K562 (cell line): Measurements from ENCODE around the gene KLHDC7B. TPM values are rescaled to one million over a fixed set of nuclear protein-coding genes. Genes with fewer than 3 reads are reported as not detected.

ENCODE experiments used
- ATAC-seq: fragments of 200-7000 bp; cut with Tn5 transposase; 3 replicates; pipeline ENCODE4 v1.9.1; 2020; ENCODE audit warnings: moderate library complexity
- BruUV-seq: library from RNA; stranded (reverse); fragments of 400-500 nt; replicated peaks from 2 replicates; lab custom pipeline; 2021; lab: Mats Ljungman, UMichigan
- CTCF ChIA-PET: fragments of 300-600 bp; formaldehyde crosslinking; extraction: SDS; loops from one replicate; lab custom pipeline; 2021; ENCODE audit warnings: low intra/inter-chr PET ratio; lab: Yijun Ruan, JAX
- POLR2A ChIA-PET: fragments of 300-600, 350-650 bp; sonication (Branson Sonifier 250); formaldehyde crosslinking; extraction: SDS; loops from one replicate; lab custom pipeline; 2021; ENCODE audit warnings: antibody characterized with exemption, inconsistent platforms; lab: Yijun Ruan, JAX
- DNase-seq, 4 experiments: peaks; one replicate each; pipeline versions ENCODE4 v3.0.0 to v3.0.0-alpha.2; 2011 to 2018; ENCODE audit warnings: low spot score in 3 of 4, mixed read lengths in 3 of 4; ENCODE audit errors: extremely low read depth in 1 of 4
- FAIRE-seq: peaks from 2 replicates; lab custom pipeline; 2011; peaks lifted over from hg19 to GRCh38; lab: Jason Lieb, UNC
- H2AFZ ChIP-seq: 2 replicates; pipeline ENCODE4 v1.6.0; 2011; ENCODE audit warnings: low read depth, low read length, control low read depth, inconsistent platforms
- H3K27ac ChIP-seq: fragments of 200-600 bp; 3 replicates; pipeline ENCODE4 v1.8.0; 2011; ENCODE audit warnings: low read depth, mild to moderate bottlenecking, control low read depth, inconsistent platforms, low read length, moderate library complexity, mixed read lengths; ENCODE audit errors: extremely low read depth
- H3K27me3 ChIP-seq, 2 experiments: fragments of 300-600 bp in 1 of 2; 2 replicates in 1 of 2; 3 replicates in 1 of 2; pipeline versions ENCODE4 v1.6.0 to v1.8.0; 2011; ENCODE audit warnings: inconsistent platforms in 2 of 2, low read length in 2 of 2, mild to moderate bottlenecking in 1 of 2, mixed read lengths in 1 of 2, moderate library complexity in 1 of 2; ENCODE audit not compliant: control insufficient read depth in 2 of 2, insufficient read depth in 2 of 2
- H3K36me3 ChIP-seq: fragments of 300-600 bp; 3 replicates; pipeline ENCODE4 v1.8.0; 2011; ENCODE audit warnings: mild to moderate bottlenecking, low read length, inconsistent platforms; ENCODE audit not compliant: control insufficient read depth, insufficient read depth
- H3K4me1 ChIP-seq, 2 experiments: fragments of 200-600 bp in 1 of 2; replicated peaks in 1 of 2; 2 replicates in 1 of 2; 3 replicates in 1 of 2; pipeline versions ENCODE4 v1.5.1 to v1.8.0; 2011; ENCODE audit warnings: inconsistent platforms in 2 of 2, low read length in 2 of 2, mild to moderate bottlenecking in 1 of 2, mixed read lengths in 1 of 2, moderate library complexity in 1 of 2; ENCODE audit not compliant: control insufficient read depth in 2 of 2, insufficient read depth in 2 of 2
- H3K4me2 ChIP-seq: 2 replicates; pipeline ENCODE4 v1.6.1; 2011; ENCODE audit warnings: low read length, control low read depth, inconsistent platforms, mixed read lengths; ENCODE audit not compliant: insufficient read depth
- H3K4me3 ChIP-seq: fragments of 200-600 bp; sonication (generic), shearing (Covaris generic); 2 replicates; pipeline ENCODE4 v1.5.1; 2016; ENCODE audit warnings: control low read depth, inconsistent platforms
- H3K79me2 ChIP-seq: fragments of 200-600 bp; 3 replicates; pipeline ENCODE4 v1.8.0; 2011; ENCODE audit warnings: low read length, inconsistent platforms; ENCODE audit not compliant: control insufficient read depth, insufficient read depth
- H3K9ac ChIP-seq, 2 experiments: 2 replicates each; pipeline versions ENCODE4 v1.6.0 to v1.6.1; 2011; ENCODE audit warnings: low read depth in 2 of 2, low read length in 2 of 2, control low read depth in 1 of 2, inconsistent platforms in 1 of 2, mild to moderate bottlenecking in 1 of 2, mixed read lengths in 1 of 2; ENCODE audit not compliant: insufficient read depth in 1 of 2
- H3K9me1 ChIP-seq: one replicate; pipeline ENCODE4 v1.6.0; 2011; ENCODE audit warnings: inconsistent platforms, mild to moderate bottlenecking, low read length, moderate library complexity; ENCODE audit not compliant: control insufficient read depth, insufficient read depth
- H3K9me3 ChIP-seq: replicated peaks from 2 replicates; pipeline ENCODE4 v1.5.1; 2011; ENCODE audit warnings: low read depth, low read length, inconsistent platforms; ENCODE audit not compliant: control insufficient read depth, insufficient read depth
- H4K20me1 ChIP-seq: replicated peaks from 2 replicates; pipeline ENCODE4 v1.6.1; 2011; ENCODE audit warnings: low read length, inconsistent platforms, mixed read lengths; ENCODE audit not compliant: control insufficient read depth, insufficient read depth
- EGR1 ChIP-seq: fragments of 450-650 bp; conservative IDR thresholded peaks from 2 replicates; pipeline ENCODE4 v1.6.1; 2017; ENCODE audit warnings: mild to moderate bottlenecking
- ETV6 ChIP-seq, 3 experiments: fragments of 150-350 bp in 1 of 3; sonication (generic) in 1 of 3; formaldehyde crosslinking in 1 of 3; IDR thresholded peaks; 2 replicates each; pipeline versions ENCODE4 v1.6.1 to v1.8.0; 2014 to 2022; ENCODE audit warnings: borderline replicate concordance in 2 of 3, low read depth in 2 of 3, antibody characterized with exemption in 1 of 3, low read length in 1 of 3, mild to moderate bottlenecking in 1 of 3, missing genetic modification reagents in 1 of 3
- FOXM1 ChIP-seq, 2 experiments: fragments of 450-650 bp in 1 of 2; sonication (generic) in 1 of 2; formaldehyde crosslinking in 1 of 2; IDR thresholded peaks; 2 replicates each; pipeline versions ENCODE4 v1.6.1 to v1.9.0; 2017 to 2022; ENCODE audit warnings: low read depth in 2 of 2, mild to moderate bottlenecking in 2 of 2, missing genetic modification reagents in 1 of 2, moderate library complexity in 1 of 2
- MAFF ChIP-seq: IDR thresholded peaks from 2 replicates; pipeline ENCODE4 v1.6.1; 2012; ENCODE audit warnings: low read length, improper control_type of control experiment
- RBFOX2 ChIP-seq: fragments of 200-400 bp; formaldehyde crosslinking; IDR thresholded peaks from 2 replicates; pipeline ENCODE4 v1.6.1; 2017; ENCODE audit warnings: low read depth, mild to moderate bottlenecking, low read length, moderate library complexity
- STAT5A ChIP-seq: IDR thresholded peaks from 2 replicates; pipeline ENCODE4 v1.6.1; 2012; ENCODE audit warnings: low read length, inconsistent platforms, borderline replicate concordance
- TARDBP ChIP-seq: fragments of 450-650 bp; IDR thresholded peaks from 2 replicates; pipeline ENCODE4 v1.6.1; 2016
- ZNF174 ChIP-seq: fragments of 250-450 bp; sonication (Bioruptor Pico); IDR thresholded peaks from 2 replicates; pipeline ENCODE4 v1.4.0; 2020; ENCODE audit warnings: mild to moderate bottlenecking
- WGBS: fragments of 100-300 bp; shearing (Covaris generic); methylation state at CpG from one replicate; pipeline ENCODE4 v1.1.6; 2016; ENCODE audit warnings: low coverage, mixed read lengths; ENCODE audit not compliant: insufficient coverage; ENCODE audit errors: missing lambda C conversion rate; 5-methylcytosine and 5-hydroxymethylcytosine counted together
- in situ Hi-C: fragments of 300-500 bp; cut with MboI; formaldehyde crosslinking; loops from 4 replicates; pipeline ENCODE4 v1.15.0; 2018; ENCODE audit warnings: inconsistent platforms, mixed read lengths
- intact Hi-C: fragments of 100-400 bp; cut with micrococcal nuclease; formaldehyde crosslinking; loops from 2 replicates; pipeline ENCODE4 v1.14.2; 2022
- polyA plus RNA-seq, 8 experiments: library from polyadenylated mRNA; depleted of rRNA in 4 of 8; stranded (reverse) in 5 of 8; unstranded in 3 of 8; fragments of >200 nt; fragmentation: Nextera tagmentation in 2 of 8; fragmentation: Illumina TruSeq in 1 of 8; extraction: Ambion mirVana in 2 of 8; extraction: Trizol in 1 of 8; gene quantifications; 2 replicates each; pipeline versions ENCODE4 v1.2.1 to v1.2.3, GENCODE V29; 2011 to 2014; ENCODE audit warnings: inconsistent platforms in 1 of 8, missing spikeins in 1 of 8
- total RNA-seq, 7 experiments: library from RNA; depleted of rRNA in 6 of 7; stranded (reverse); fragments of >200 nt in 6 of 7; fragmentation: Illumina TruSeq in 2 of 7; extraction: Trizol in 2 of 7; gene quantifications; 2 replicates each; pipeline versions ENCODE4 v1.2.1 to v1.2.3, GENCODE V29; 2011 to 2021; ENCODE audit warnings: low replicate concordance in 1 of 7
- TF ChIP-seq, protein P1 (sequence below): fragments of 450-650 bp; formaldehyde crosslinking; IDR thresholded peaks from 2 replicates; pipeline ENCODE4 v1.4.0; 2020; ENCODE audit warnings: mild to moderate bottlenecking, moderate library complexity
- TF ChIP-seq, protein P2 (sequence below): fragments of 250-450 bp; sonication (Bioruptor Pico); IDR thresholded peaks from 2 replicates; pipeline ENCODE4 v1.8.0; 2022; ENCODE audit warnings: inconsistent platforms
- TF ChIP-seq, protein P3 (sequence below): IDR thresholded peaks from 2 replicates; pipeline ENCODE4 v1.6.1; 2011; ENCODE audit not compliant: insufficient read length; ENCODE audit errors: extremely low read depth
- TF ChIP-seq, protein P4 (sequence below): fragments of 450-650 bp; IDR thresholded peaks from 2 replicates; pipeline ENCODE4 v1.7.0; 2016; ENCODE audit warnings: borderline replicate concordance

Gene KLHDC7B
- total and polyA plus RNA-seq, 9 of the 15 experiments (the other 6 are each of a cell fraction or from before 2014, with no cell fraction given) = 0.04 to 0.22 (median 0.05) TPM; not detected in 4

DNA sequence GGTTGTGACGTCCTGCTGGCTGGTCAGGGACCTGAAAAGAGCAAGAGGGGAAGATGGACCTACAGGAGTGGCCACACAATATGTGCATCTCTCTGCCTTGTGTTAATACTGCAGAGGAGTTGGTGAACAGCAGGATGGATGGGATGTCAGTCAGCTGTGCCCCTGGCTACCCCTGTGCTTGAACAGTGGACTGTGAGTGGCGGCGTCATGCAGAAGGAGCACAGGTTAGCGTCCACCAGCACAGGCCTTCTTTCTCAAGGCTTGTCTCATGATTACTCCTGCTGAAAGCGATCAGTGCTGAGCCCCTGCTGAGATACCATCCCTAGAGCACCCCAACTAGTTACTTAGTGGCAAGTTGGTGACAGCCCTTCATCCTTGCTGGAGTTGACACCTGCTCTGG, 40.7 kb downstream of the KLHDC7B start (continued):
- TF ChIP-seq, protein P1, sequence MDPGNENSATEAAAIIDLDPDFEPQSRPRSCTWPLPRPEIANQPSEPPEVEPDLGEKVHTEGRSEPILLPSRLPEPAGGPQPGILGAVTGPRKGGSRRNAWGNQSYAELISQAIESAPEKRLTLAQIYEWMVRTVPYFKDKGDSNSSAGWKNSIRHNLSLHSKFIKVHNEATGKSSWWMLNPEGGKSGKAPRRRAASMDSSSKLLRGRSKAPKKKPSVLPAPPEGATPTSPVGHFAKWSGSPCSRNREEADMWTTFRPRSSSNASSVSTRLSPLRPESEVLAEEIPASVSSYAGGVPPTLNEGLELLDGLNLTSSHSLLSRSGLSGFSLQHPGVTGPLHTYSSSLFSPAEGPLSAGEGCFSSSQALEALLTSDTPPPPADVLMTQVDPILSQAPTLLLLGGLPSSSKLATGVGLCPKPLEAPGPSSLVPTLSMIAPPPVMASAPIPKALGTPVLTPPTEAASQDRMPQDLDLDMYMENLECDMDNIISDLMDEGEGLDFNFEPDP (CRISPR knock-in tag) = no peak
- TF ChIP-seq EGR1 (no peak), ETV6 (IDR thresholded peaks at IDR 0.05; ENCODE audit: borderline replicate concordance in 1 of 2, low read depth in 2 of 2, low read length in 1 of 2) (no peak), ETV6 (CRISPR knock-in tag; IDR thresholded peaks at IDR 0.05; ENCODE audit: borderline replicate concordance) (no peak)
- TF ChIP-seq, protein P2, sequence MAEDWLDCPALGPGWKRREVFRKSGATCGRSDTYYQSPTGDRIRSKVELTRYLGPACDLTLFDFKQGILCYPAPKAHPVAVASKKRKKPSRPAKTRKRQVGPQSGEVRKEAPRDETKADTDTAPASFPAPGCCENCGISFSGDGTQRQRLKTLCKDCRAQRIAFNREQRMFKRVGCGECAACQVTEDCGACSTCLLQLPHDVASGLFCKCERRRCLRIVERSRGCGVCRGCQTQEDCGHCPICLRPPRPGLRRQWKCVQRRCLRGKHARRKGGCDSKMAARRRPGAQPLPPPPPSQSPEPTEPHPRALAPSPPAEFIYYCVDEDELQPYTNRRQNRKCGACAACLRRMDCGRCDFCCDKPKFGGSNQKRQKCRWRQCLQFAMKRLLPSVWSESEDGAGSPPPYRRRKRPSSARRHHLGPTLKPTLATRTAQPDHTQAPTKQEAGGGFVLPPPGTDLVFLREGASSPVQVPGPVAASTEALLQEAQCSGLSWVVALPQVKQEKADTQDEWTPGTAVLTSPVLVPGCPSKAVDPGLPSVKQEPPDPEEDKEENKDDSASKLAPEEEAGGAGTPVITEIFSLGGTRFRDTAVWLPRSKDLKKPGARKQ (CRISPR knock-in tag) = no peak

DNA sequence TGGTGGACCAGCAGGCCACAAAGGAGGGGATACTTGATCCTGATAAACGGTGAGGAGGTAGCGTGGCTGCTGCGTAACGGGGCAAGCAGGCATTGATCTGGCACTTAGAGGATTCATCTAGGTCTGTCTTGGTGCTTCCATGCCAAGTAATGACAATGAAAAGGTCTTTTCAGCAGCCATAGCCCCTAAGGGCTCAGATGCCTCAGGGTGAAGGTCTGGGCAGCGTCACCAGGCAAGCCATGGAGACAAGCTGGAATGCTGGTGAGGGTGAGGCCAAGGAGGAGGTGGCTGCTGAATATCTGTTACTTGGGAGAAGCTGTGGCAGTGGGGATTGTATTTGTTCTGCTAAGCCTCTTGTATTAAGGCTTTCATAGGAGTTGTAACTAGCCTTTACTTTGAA, 41.7 kb downstream of the KLHDC7B start:
- Histone ChIP-seq H2AFZ (no peak overlapping the region), H3K27ac (no peak overlapping the region), H4K20me1 (no peaks in the 10 kb centered on the region), H3K4me2 (no peak overlapping the region), H3K4me1 (peaks cover 10% of the 10 kb centered on the region in 2 experiments; a peak in 4 of 5 replicates), H3K9me3 (no peaks in the 10 kb centered on the region), H3K9ac (no peak overlapping the region), H3K27me3 (peaks cover 0 to 4% of the 10 kb centered on the region in 2 experiments; a peak in 2 of 5 replicates), H3K36me3 (no peaks in the 10 kb centered on the region), H3K79me2 (no peaks in the 10 kb centered on the region), H3K4me3 (no peak overlapping the region), H3K9me1 (no peaks in the 10 kb centered on the region)
- WGBS = 24% methylated on average over 5 of the region's 5 CpGs
- BruUV-seq = no TSS peak
- no peak for ATAC-seq
- POLR2A ChIA-PET = interaction anchor here (2.7 kb wide), 1 partner anchor 21 kb away, joined by 8 read pairs; no protein-coding TSS in a partner anchor
- in situ Hi-C loops (no loop called here), intact Hi-C loops (no loop called here)
- CTCF ChIA-PET = no interaction called here
- no peak for DNase-seq
- no peak for FAIRE-seq
- TF ChIP-seq ZNF174 (CRISPR knock-in tag) = no peak
- no peak for TF ChIP-seq RBFOX2
- TF ChIP-seq FOXM1 (IDR thresholded peaks at IDR 0.05; ENCODE audit: low read depth) = no peak
- no peak for TF ChIP-seq FOXM1 (CRISPR knock-in tag; IDR thresholded peaks at IDR 0.05; ENCODE audit: low read depth)
- TF ChIP-seq, protein P3, sequence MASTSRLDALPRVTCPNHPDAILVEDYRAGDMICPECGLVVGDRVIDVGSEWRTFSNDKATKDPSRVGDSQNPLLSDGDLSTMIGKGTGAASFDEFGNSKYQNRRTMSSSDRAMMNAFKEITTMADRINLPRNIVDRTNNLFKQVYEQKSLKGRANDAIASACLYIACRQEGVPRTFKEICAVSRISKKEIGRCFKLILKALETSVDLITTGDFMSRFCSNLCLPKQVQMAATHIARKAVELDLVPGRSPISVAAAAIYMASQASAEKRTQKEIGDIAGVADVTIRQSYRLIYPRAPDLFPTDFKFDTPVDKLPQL = no peak
- TF ChIP-seq TARDBP = no peak
- no peak for TF ChIP-seq STAT5A
- TF ChIP-seq, protein P4, sequence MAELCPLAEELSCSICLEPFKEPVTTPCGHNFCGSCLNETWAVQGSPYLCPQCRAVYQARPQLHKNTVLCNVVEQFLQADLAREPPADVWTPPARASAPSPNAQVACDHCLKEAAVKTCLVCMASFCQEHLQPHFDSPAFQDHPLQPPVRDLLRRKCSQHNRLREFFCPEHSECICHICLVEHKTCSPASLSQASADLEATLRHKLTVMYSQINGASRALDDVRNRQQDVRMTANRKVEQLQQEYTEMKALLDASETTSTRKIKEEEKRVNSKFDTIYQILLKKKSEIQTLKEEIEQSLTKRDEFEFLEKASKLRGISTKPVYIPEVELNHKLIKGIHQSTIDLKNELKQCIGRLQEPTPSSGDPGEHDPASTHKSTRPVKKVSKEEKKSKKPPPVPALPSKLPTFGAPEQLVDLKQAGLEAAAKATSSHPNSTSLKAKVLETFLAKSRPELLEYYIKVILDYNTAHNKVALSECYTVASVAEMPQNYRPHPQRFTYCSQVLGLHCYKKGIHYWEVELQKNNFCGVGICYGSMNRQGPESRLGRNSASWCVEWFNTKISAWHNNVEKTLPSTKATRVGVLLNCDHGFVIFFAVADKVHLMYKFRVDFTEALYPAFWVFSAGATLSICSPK = no peak
- no peak for TF ChIP-seq MAFF
